HUES64 (cell line): ENCODE data around the gene WDFY4. TPM values are rescaled to one million over a fixed set of nuclear protein-coding genes. Genes with fewer than 3 reads are reported as not detected.
"Not testable (repeated sequence)": the region's sequence is repeated elsewhere in the genome, so short reads cannot be mapped to it uniquely, and the experiment has no call there.

Experiments
- H3K27ac ChIP-seq: 2 replicates; pipeline ENCODE4 v1.7.0; 2013; ENCODE audit warnings: low read depth, low read length, inconsistent platforms
- H3K27me3 ChIP-seq: 2 replicates; pipeline ENCODE4 v1.6.1; 2013; ENCODE audit warnings: mild to moderate bottlenecking, low read length; ENCODE audit not compliant: insufficient read depth
- H3K36me3 ChIP-seq: 2 replicates; pipeline ENCODE4 v1.6.1; 2013; ENCODE audit warnings: mild to moderate bottlenecking, low read length; ENCODE audit not compliant: insufficient read depth
- H3K4me1 ChIP-seq: 2 replicates; pipeline ENCODE4 v1.6.1; 2013; ENCODE audit warnings: mild to moderate bottlenecking, low read length, moderate library complexity; ENCODE audit not compliant: insufficient read depth
- H3K4me3 ChIP-seq: 2 replicates; pipeline ENCODE4 v1.5.1; 2013; ENCODE audit warnings: mild to moderate bottlenecking, low read length, moderate library complexity
- H3K9ac ChIP-seq: 2 replicates; pipeline ENCODE4 v1.6.1; 2013; ENCODE audit warnings: mild to moderate bottlenecking, low read depth, low read length
- H3K9me3 ChIP-seq: 2 replicates; pipeline ENCODE4 v1.6.1; 2013; ENCODE audit warnings: low read depth, low read length; ENCODE audit not compliant: insufficient read depth
- WGBS: fragments of 150-250, 120-280 bp; methylation state at CpG from one replicate; pipeline ENCODE4 v1.1.7; 2013; ENCODE audit warnings: missing lambda C conversion rate; 5-methylcytosine and 5-hydroxymethylcytosine counted together
- polyA plus RNA-seq, 2 experiments: library from polyadenylated mRNA; stranded (reverse); fragments of 50-300 nt; gene quantifications; one replicate each; pipeline ENCODE4 v1.2.3, GENCODE V29; 2013

The WDFY4 gene
- polyA plus RNA-seq (2013, experiment 1 of 2) = not detected
- not detected for polyA plus RNA-seq (2013, experiment 2 of 2)

GRCh38 chr10:48684792-48685623 lies at the start of gene WDFY4:
Gene WDFY4, plus strand, starts transcription at chr10:48684873. Its CDS starts 24,860 bp downstream, at chr10:48709733.
- no peaks in the 10 kb centered on the region for H3K4me1 ChIP-seq
- WGBS = 90% methylated on average over 23 of the region's 23 CpGs
- H3K9me3 ChIP-seq = no peaks in the 10 kb centered on the region
- no peaks in the 10 kb centered on the region for H3K27me3 ChIP-seq
- H3K27ac ChIP-seq = no peak within 1 kb of the TSS
- H3K4me3 ChIP-seq = no peak within 1 kb of the TSS
- H3K9ac ChIP-seq = no peak within 1 kb of the TSS
- H3K36me3 ChIP-seq = no peaks in the 10 kb centered on the region

- no peak overlapping the region for H3K4me3 ChIP-seq
Observed at GRCh38 chr10:48634984-48635557, 49.6 kb upstream of the WDFY4 start.

GRCh38 chr10:48636231-48636630 lies 48.4 kb upstream of the WDFY4 start:
- H3K36me3 ChIP-seq = no peaks in the 10 kb centered on the region
- H3K27me3 ChIP-seq = no peaks in the 10 kb centered on the region
- peaks cover 6% of the 10 kb centered on the region for H3K9me3 ChIP-seq
- H3K4me3 ChIP-seq = no peak overlapping the region
- H3K27ac ChIP-seq = no peak overlapping the region
- WGBS = 83% methylated on average over 3 of the region's 3 CpGs
- H3K9ac ChIP-seq = no peak overlapping the region
- H3K4me1 ChIP-seq = no peaks in the 10 kb centered on the region

More at GRCh38 chr10:48634984-48635557, 49.6 kb upstream of the WDFY4 start:
- Histone ChIP-seq H3K9me3 (no peaks in the 10 kb centered on the region), H3K4me1 (no peaks in the 10 kb centered on the region), H3K27me3 (no peaks in the 10 kb centered on the region), H3K9ac (no peak overlapping the region), H3K36me3 (no peaks in the 10 kb centered on the region), H3K27ac (no peak overlapping the region)
- 94% methylated on average over 8 of the region's 8 CpGs for WGBS

- no peak overlapping the region for H3K27ac ChIP-seq
- no peak overlapping the region for H3K4me3 ChIP-seq
- H3K9ac ChIP-seq = no peak overlapping the region
- no peaks in the 10 kb centered on the region for H3K36me3 ChIP-seq
- peaks cover 6% of the 10 kb centered on the region for H3K9me3 ChIP-seq
- 91% methylated on average over 3 of the region's 3 CpGs for WGBS
- H3K27me3 ChIP-seq = no peaks in the 10 kb centered on the region
- no peaks in the 10 kb centered on the region for H3K4me1 ChIP-seq
Observed at GRCh38 chr10:48636901-48637300, 47.8 kb upstream of the WDFY4 start.

GRCh38 chr10:48638158-48638557 lies 46.5 kb upstream of the WDFY4 start:
- WGBS = 92% methylated on average over 4 of the region's 4 CpGs
- no peaks in the 10 kb centered on the region for H3K36me3 ChIP-seq

GRCh38 chr10:48638739-48639527 lies 45.7 kb upstream of the WDFY4 start:
- H3K9ac ChIP-seq = no peak overlapping the region
- H3K36me3 ChIP-seq = no peaks in the 10 kb centered on the region
- H3K4me1 ChIP-seq = no peaks in the 10 kb centered on the region
- H3K9me3 ChIP-seq = peaks cover 6% of the 10 kb centered on the region
- H3K27me3 ChIP-seq = no peaks in the 10 kb centered on the region
- no peak overlapping the region for H3K4me3 ChIP-seq
- H3K27ac ChIP-seq = no peak overlapping the region
- 87% methylated on average over 4 of the region's 4 CpGs for WGBS

More at GRCh38 chr10:48638158-48638557, 46.5 kb upstream of the WDFY4 start:
- Histone ChIP-seq H3K9ac (no peak overlapping the region), H3K27me3 (no peaks in the 10 kb centered on the region), H3K9me3 (peaks cover 6% of the 10 kb centered on the region), H3K4me3 (no peak overlapping the region), H3K4me1 (no peaks in the 10 kb centered on the region), H3K27ac (no peak overlapping the region)

GRCh38 chr10:48639632-48640031 lies 45.0 kb upstream of the WDFY4 start:
- no peak overlapping the region for H3K27ac ChIP-seq
- no peak overlapping the region for H3K9ac ChIP-seq
- no peak overlapping the region for H3K4me3 ChIP-seq
- no peaks in the 10 kb centered on the region for H3K36me3 ChIP-seq
- H3K27me3 ChIP-seq = no peaks in the 10 kb centered on the region
- no CpG with 5 or more reads among the region's 1 CpG for WGBS
- peaks cover 6% of the 10 kb centered on the region for H3K9me3 ChIP-seq
- H3K4me1 ChIP-seq = no peaks in the 10 kb centered on the region

GRCh38 chr10:48640326-48640725 lies 44.3 kb upstream of the WDFY4 start:
- Histone ChIP-seq H3K36me3 (no peaks in the 10 kb centered on the region), H3K4me1 (no peaks in the 10 kb centered on the region)

GRCh38 chr10:48641099-48641690 lies 43.5 kb upstream of the WDFY4 start:
- not testable (repeated sequence) for H3K9me3 ChIP-seq, H3K27ac ChIP-seq, H3K4me1 ChIP-seq, H3K27me3 ChIP-seq, H3K9ac ChIP-seq, H3K4me3 ChIP-seq, H3K36me3 ChIP-seq
- WGBS = 100% methylated on average over 2 of the region's 4 CpGs

More at GRCh38 chr10:48640326-48640725, 44.3 kb upstream of the WDFY4 start:
- peaks cover 6% of the 10 kb centered on the region for H3K9me3 ChIP-seq
- H3K27ac ChIP-seq = no peak overlapping the region
- 60% methylated on average over 1 of the region's 1 CpG for WGBS
- no peak overlapping the region for H3K9ac ChIP-seq
- H3K27me3 ChIP-seq = no peaks in the 10 kb centered on the region
- H3K4me3 ChIP-seq = no peak overlapping the region

GRCh38 chr10:48645600-48645999 lies 39.1 kb upstream of the WDFY4 start:
- no peak overlapping the region for H3K27ac ChIP-seq
- H3K9me3 ChIP-seq = peaks cover 5% of the 10 kb centered on the region
- no peaks in the 10 kb centered on the region for H3K27me3 ChIP-seq
- H3K9ac ChIP-seq = no peak overlapping the region
- no peaks in the 10 kb centered on the region for H3K4me1 ChIP-seq
- 76% methylated on average over 1 of the region's 1 CpG for WGBS
- H3K4me3 ChIP-seq = no peak overlapping the region
- H3K36me3 ChIP-seq = no peaks in the 10 kb centered on the region

- not testable (repeated sequence) for H3K9ac ChIP-seq, H3K9me3 ChIP-seq, H3K27ac ChIP-seq, H3K4me3 ChIP-seq, H3K36me3 ChIP-seq, H3K4me1 ChIP-seq, H3K27me3 ChIP-seq
- WGBS = 88% methylated on average over 6 of the region's 7 CpGs
Observed at GRCh38 chr10:48647073-48647472, 37.6 kb upstream of the WDFY4 start.
